IMR-90 (cell line): ENCODE results near the gene TCFL5. TPM values are rescaled to one million over a fixed set of nuclear protein-coding genes. Genes with fewer than 3 reads are reported as not detected.

Experiments used
- ATAC-seq: fragments of 200-7000 bp; cut with Tn5 transposase; 2 replicates; pipeline ENCODE4 v1.9.1; 2020; ENCODE audit warnings: low read depth, mild to moderate bottlenecking, moderate library complexity
- BruUV-seq: library from RNA; stranded (reverse); fragments of 400-500 nt; replicated peaks from 2 replicates; lab custom pipeline; 2021; lab: Mats Ljungman, UMichigan
- CTCF ChIA-PET: fragments of 300-600 bp; formaldehyde crosslinking; extraction: SDS; loops from one replicate; lab custom pipeline; 2021; ENCODE audit warnings: antibody characterized with exemption; lab: Yijun Ruan, JAX
- POLR2A ChIA-PET: fragments of 300-600 bp; sonication (Branson Sonifier 250); formaldehyde crosslinking; loops from one replicate; lab custom pipeline; 2022; ENCODE audit warnings: antibody characterized with exemption; ENCODE audit not compliant: unreplicated experiment; lab: Charles Lee
- DNase-seq: peaks from one replicate; pipeline ENCODE4 v3.0.0; 2013
- H2AFZ ChIP-seq: replicated peaks from 2 replicates; pipeline ENCODE3; 2013; ENCODE audit warnings: low read length, mild to moderate bottlenecking; ENCODE audit not compliant: poor library complexity
- H2AK5ac ChIP-seq: 2 replicates; pipeline ENCODE4 v1.6.1; 2013; ENCODE audit warnings: low read depth, low read length, inconsistent platforms
- H2AK9ac ChIP-seq: replicated peaks from 2 replicates; pipeline ENCODE3; 2013; ENCODE audit warnings: mild to moderate bottlenecking, low read depth, low read length, moderate library complexity; ENCODE audit not compliant: poor library complexity
- H2BK120ac ChIP-seq: 2 replicates; pipeline ENCODE4 v1.6.1; 2013; ENCODE audit warnings: low read depth, low read length, inconsistent platforms
- H2BK15ac ChIP-seq: 3 replicates; pipeline ENCODE4 v1.6.1; 2013; ENCODE audit warnings: low read depth, low read length, inconsistent platforms
- H2BK20ac ChIP-seq: 2 replicates; pipeline ENCODE4 v1.6.1; 2013; ENCODE audit warnings: low read depth, mild to moderate bottlenecking, inconsistent platforms, low read length, moderate library complexity
- H2BK5ac ChIP-seq: 2 replicates; pipeline ENCODE4 v1.6.1; 2013; ENCODE audit warnings: mild to moderate bottlenecking, low read depth, low read length, inconsistent platforms; ENCODE audit not compliant: poor library complexity, severe bottlenecking
- H3K14ac ChIP-seq: replicated peaks from 2 replicates; pipeline ENCODE4 v1.6.1; 2013; ENCODE audit warnings: low read depth, low read length, inconsistent platforms
- H3K18ac ChIP-seq: 2 replicates; pipeline ENCODE4 v1.6.1; 2013; ENCODE audit warnings: low read depth, low read length, control low read depth
- H3K23ac ChIP-seq: 2 replicates; pipeline ENCODE4 v1.6.1; 2013; ENCODE audit warnings: low read depth, low read length, inconsistent platforms
- H3K27ac ChIP-seq: 2 replicates; pipeline ENCODE4 v1.5.1; 2013; ENCODE audit warnings: mild to moderate bottlenecking, control low read depth, low read length; ENCODE audit not compliant: insufficient read depth
- H3K27me3 ChIP-seq: 2 replicates; pipeline ENCODE4 v1.6.1; 2013; ENCODE audit warnings: low read length; ENCODE audit not compliant: control insufficient read depth, insufficient read depth
- H3K36me3 ChIP-seq: 2 replicates; pipeline ENCODE4 v1.6.1; 2013; ENCODE audit warnings: low read length, mixed read lengths; ENCODE audit not compliant: control insufficient read depth, insufficient read depth
- H3K4ac ChIP-seq: 2 replicates; pipeline ENCODE4 v1.6.1; 2013; ENCODE audit warnings: low read depth, low read length, inconsistent platforms
- H3K4me1 ChIP-seq: 2 replicates; pipeline ENCODE4 v1.6.1; 2013; ENCODE audit warnings: low read length, mixed read lengths; ENCODE audit not compliant: control insufficient read depth, insufficient read depth
- H3K4me2 ChIP-seq: 2 replicates; pipeline ENCODE4 v1.6.1; 2013; ENCODE audit warnings: low read depth, mild to moderate bottlenecking, control low read depth, low read length, moderate library complexity
- H3K4me3 ChIP-seq: 2 replicates; pipeline ENCODE4 v1.5.1; 2013; ENCODE audit warnings: low read depth, mild to moderate bottlenecking, control low read depth, low read length, moderate library complexity; ENCODE audit not compliant: insufficient read depth
- H3K56ac ChIP-seq: 2 replicates; pipeline ENCODE4 v1.6.1; 2013; ENCODE audit warnings: low read length, inconsistent platforms; ENCODE audit not compliant: insufficient read depth; ENCODE audit errors: extremely low read depth
- H3K79me1 ChIP-seq, 2 experiments: 2 replicates each; pipeline ENCODE4 v1.6.1; 2013; ENCODE audit warnings: low read length in 2 of 2, inconsistent platforms in 1 of 2, low read depth in 1 of 2
- H3K9ac ChIP-seq: 2 replicates; pipeline ENCODE4 v1.6.1; 2013; ENCODE audit warnings: low read depth, low read length, control low read depth
- H3K9me1 ChIP-seq: 2 replicates; pipeline ENCODE4 v1.6.1; 2013; ENCODE audit warnings: low read length, inconsistent platforms; ENCODE audit not compliant: insufficient read depth
- H3K9me3 ChIP-seq: 2 replicates; pipeline ENCODE4 v1.6.1; 2013; ENCODE audit warnings: low read length; ENCODE audit not compliant: control insufficient read depth, insufficient read depth
- H4K20me1 ChIP-seq: 2 replicates; pipeline ENCODE4 v1.6.1; 2013; ENCODE audit warnings: low read length, inconsistent platforms; ENCODE audit not compliant: insufficient read depth
- H4K5ac ChIP-seq: 2 replicates; pipeline ENCODE4 v1.6.1; 2013; ENCODE audit warnings: mild to moderate bottlenecking, low read depth, low read length, control low read depth
- H4K8ac ChIP-seq, 2 experiments: 2 replicates each; pipeline ENCODE4 v1.6.1; 2013; ENCODE audit warnings: low read depth in 2 of 2, low read length in 2 of 2, control low read depth in 1 of 2, inconsistent platforms in 1 of 2
- H4K91ac ChIP-seq: 2 replicates; pipeline ENCODE4 v1.6.1; 2013; ENCODE audit warnings: low read depth, low read length, inconsistent platforms; ENCODE audit not compliant: insufficient read depth
- NFE2L2 ChIP-seq: fragments of 150-350 bp; IDR thresholded peaks from 2 replicates; pipeline ENCODE4 v1.6.1; 2016; ENCODE audit warnings: low read depth, mild to moderate bottlenecking, low read length
- USF2 ChIP-seq: fragments of 150-350 bp; IDR thresholded peaks from 2 replicates; pipeline ENCODE4 v1.6.1; 2017; ENCODE audit warnings: mild to moderate bottlenecking, antibody characterized with exemption, low read length, low read depth
- WGBS, 2 experiments: methylation state at CpG; one replicate each; pipeline versions ENCODE4 v1.1.5 to v1.1.7; 2013; ENCODE audit warnings: missing lambda C conversion rate in 2 of 2; ENCODE audit not compliant: insufficient read length in 1 of 2; ENCODE audit errors: extremely low coverage in 2 of 2; 5-methylcytosine and 5-hydroxymethylcytosine counted together
- dilution Hi-C: fragments of 300-500 bp; cut with HindIII; formaldehyde crosslinking; loops from one replicate; pipeline ENCODE4 v1.14.3; 2018; ENCODE audit warnings: low sequenced_read_pairs; ENCODE audit not compliant: unreplicated experiment
- in situ Hi-C: fragments of 300-500 bp; cut with MboI; formaldehyde crosslinking; loops from 3 replicates; pipeline ENCODE4 v1.14.3; 2019; ENCODE audit warnings: low sequenced_read_pairs, inconsistent platforms, mixed read lengths
- intact Hi-C: fragments of 100-400 bp; cut with micrococcal nuclease; formaldehyde crosslinking; loops from 2 replicates; pipeline ENCODE4 v1.10.0; 2022
- polyA plus RNA-seq, 3 experiments: library from polyadenylated mRNA; depleted of rRNA; stranded (reverse); fragments of >200 nt; gene quantifications; 2 replicates each; pipeline ENCODE4 v1.2.3, GENCODE V29; 2012; ENCODE audit warnings: low replicate concordance in 1 of 3
- total RNA-seq: library from RNA; depleted of rRNA; stranded (reverse); fragments of >200 nt; gene quantifications from 2 replicates; pipeline ENCODE4 v1.2.3, GENCODE V29; 2012
- TF ChIP-seq, protein P1 (sequence below): fragments of 150-350 bp; IDR thresholded peaks from 2 replicates; pipeline ENCODE4 v1.6.1; 2016; ENCODE audit warnings: low read depth, mild to moderate bottlenecking, low read length, moderate library complexity, borderline replicate concordance

The TCFL5 gene
- total and polyA plus RNA-seq, 2 of the 4 experiments (the other 2 are of a cell fraction), result 6.0 to 8.2 TPM

GRCh38 chr20:62894261-62894660 lies 32.6 kb upstream of the TCFL5 start:
- Histone ChIP-seq H4K8ac (no peak overlapping the region), H2AK5ac (no peak overlapping the region), H3K14ac (no peak overlapping the region), H3K9me1 (no peaks in the 10 kb centered on the region), H3K9me3 (no peaks in the 10 kb centered on the region), H4K20me1 (no peaks in the 10 kb centered on the region), H2BK20ac (no peak overlapping the region), H2BK120ac (no peak overlapping the region), H3K79me1 (peaks cover 11 to 62% of the 10 kb centered on the region in 2 experiments), H3K4me2 (no peak overlapping the region), H3K4me3 (no peak overlapping the region), H4K91ac (no peak overlapping the region), H3K36me3 (peaks cover 62% of the 10 kb centered on the region), H4K5ac (no peak overlapping the region), H3K18ac (no peak overlapping the region), H2AK9ac (no peak overlapping the region), H3K27me3 (no peaks in the 10 kb centered on the region), H3K23ac (no peak overlapping the region), H3K9ac (no peak overlapping the region), H3K56ac (no peak overlapping the region), H2BK15ac (no peak overlapping the region), H3K4ac (no peak overlapping the region), H2AFZ (no peak overlapping the region), H3K27ac (no peak overlapping the region), H2BK5ac (no peak overlapping the region), H3K4me1 (no peaks in the 10 kb centered on the region)
- CTCF ChIA-PET, result interaction anchor here (1.3 kb wide), 1 partner anchor 21 kb away, joined by 3 read pairs; no protein-coding TSS in a partner anchor
- DNase-seq (no peak), ATAC-seq (no peak)
- in situ Hi-C loops (no loop called here), intact Hi-C loops (no loop called here), dilution Hi-C loops (no loop called here)
- no TSS peak for BruUV-seq
- POLR2A ChIA-PET, result no interaction called here
- 100% methylated on average over 4 of the region's 14 CpGs; no CpG with 5 or more reads in 1 of the 2 experiments for WGBS, 2 experiments
- TF ChIP-seq USF2 (no peak), NFE2L2 (no peak)
- TF ChIP-seq, protein P1, sequence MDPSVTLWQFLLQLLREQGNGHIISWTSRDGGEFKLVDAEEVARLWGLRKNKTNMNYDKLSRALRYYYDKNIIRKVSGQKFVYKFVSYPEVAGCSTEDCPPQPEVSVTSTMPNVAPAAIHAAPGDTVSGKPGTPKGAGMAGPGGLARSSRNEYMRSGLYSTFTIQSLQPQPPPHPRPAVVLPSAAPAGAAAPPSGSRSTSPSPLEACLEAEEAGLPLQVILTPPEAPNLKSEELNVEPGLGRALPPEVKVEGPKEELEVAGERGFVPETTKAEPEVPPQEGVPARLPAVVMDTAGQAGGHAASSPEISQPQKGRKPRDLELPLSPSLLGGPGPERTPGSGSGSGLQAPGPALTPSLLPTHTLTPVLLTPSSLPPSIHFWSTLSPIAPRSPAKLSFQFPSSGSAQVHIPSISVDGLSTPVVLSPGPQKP, result no peak
